DND-41 (cell line): ENCODE measurements around the gene MTA3.

Experiments used
- CTCF ChIP-seq: IDR thresholded peaks from 2 replicates; pipeline ENCODE4 v1.5.1; 2012; ENCODE audit warnings: borderline replicate concordance, low read length, moderate library complexity, mild to moderate bottlenecking; ENCODE audit not compliant: poor library complexity, severe bottlenecking; ENCODE audit errors: extremely low read depth
- EZH2 ChIP-seq: IDR thresholded peaks from 3 replicates; pipeline ENCODE4 v1.6.1; 2012; ENCODE audit warnings: borderline replicate concordance, low read depth, mild to moderate bottlenecking, moderate library complexity, low read length, inconsistent platforms; ENCODE audit not compliant: severe bottlenecking

- TF ChIP-seq CTCF (no peak), EZH2 (no peak)
These were observed 146.3 kb downstream of the MTA3 start for GRCh38 chr2:42714686-42715085.
